Spleen (tissue), 11 donors: ENCODE measurements around the gene HOTAIR. TPM values are rescaled to one million over a fixed set of nuclear protein-coding genes. Genes with fewer than 3 reads are reported as not detected.
A peak's percentile ranks its signal among the peaks of the same experiment; 100 is the strongest.

ENCODE experiments used
- DNase-seq: peaks from one replicate; pipeline ENCODE4 v3.0.0-alpha.2; 2020
- H3K27ac ChIP-seq, 8 donors: fragments of 200-600 bp; sonication (generic) in 7 of 8; 1 replicate in 4 of 8; 2 replicates in 4 of 8; pipeline versions ENCODE4 v1.5.0 to v1.8.0; 2016 to 2021; ENCODE audit warnings: inconsistent platforms in 4 of 8, mild to moderate bottlenecking in 4 of 8, moderate library complexity in 1 of 8
- H3K27me3 ChIP-seq, 7 donors: fragments of 200-600 bp; sonication (generic) in 6 of 7; replicated peaks in 1 of 7; 1 replicate in 4 of 7; 2 replicates in 3 of 7; pipeline versions ENCODE4 v1.5.0 to v1.8.0; 2016 to 2021; ENCODE audit warnings: inconsistent platforms in 3 of 7, mild to moderate bottlenecking in 1 of 7
- H3K36me3 ChIP-seq, 6 donors: fragments of 200-600 bp; sonication (generic) in 5 of 6; 1 replicate in 4 of 6; 2 replicates in 2 of 6; pipeline versions ENCODE4 v1.5.0 to v1.8.0; 2016 to 2021; ENCODE audit warnings: inconsistent platforms in 2 of 6
- H3K4me1 ChIP-seq, 6 donors: fragments of 200-600 bp; sonication (generic) in 5 of 6; 1 replicate in 3 of 6; 2 replicates in 3 of 6; pipeline versions ENCODE4 v1.5.0 to v1.8.0; 2016 to 2021; ENCODE audit warnings: inconsistent platforms in 3 of 6
- H3K4me3 ChIP-seq, 8 donors: fragments of 200-600 bp; sonication (generic) in 7 of 8; 1 replicate in 4 of 8; 2 replicates in 4 of 8; pipeline versions ENCODE4 v1.5.0 to v1.8.0; 2016 to 2021; ENCODE audit warnings: inconsistent platforms in 4 of 8, mild to moderate bottlenecking in 4 of 8, moderate library complexity in 2 of 8
- H3K9me3 ChIP-seq, 8 donors: fragments of 200-600 bp; sonication (generic) in 7 of 8; 1 replicate in 4 of 8; 2 replicates in 4 of 8; pipeline versions ENCODE4 v1.5.0 to v1.8.0; 2016 to 2021; ENCODE audit warnings: inconsistent platforms in 4 of 8
- CTCF ChIP-seq, 11 experiments: fragments of 200-600 bp in 7 of 11; fragments of 450-650 bp in 4 of 11; sonication (generic) in 4 of 11; IDR thresholded peaks in 8 of 11; conservative IDR thresholded peaks in 3 of 11; 1 replicate in 7 of 11; 2 replicates in 4 of 11; pipeline versions ENCODE4 v1.4.0 to v1.8.0; 2016 to 2021; ENCODE audit warnings: antibody characterized with exemption in 11 of 11, inconsistent platforms in 4 of 11, mild to moderate bottlenecking in 1 of 11
- POLR2A ChIP-seq, 3 donors: fragments of 450-650 bp; IDR thresholded peaks; one replicate each; pipeline ENCODE4 v1.5.1; 2017; ENCODE audit warnings: antibody characterized with exemption in 3 of 3, mild to moderate bottlenecking in 1 of 3
- POLR2AphosphoS5 ChIP-seq, 3 donors: sonication (generic); formaldehyde crosslinking; IDR thresholded peaks; one replicate each; pipeline ENCODE4 v1.5.1; 2017; ENCODE audit warnings: antibody characterized with exemption in 3 of 3
- WGBS, 5 donors: extraction: QIAGEN DNeasy Blood & Tissue Kit in 3 of 5; methylation state at CpG; one replicate each; pipeline versions ENCODE4 v1.1.5 to v1.1.7; 2013 to 2018; 5-methylcytosine and 5-hydroxymethylcytosine counted together
- intact Hi-C: fragments of 100-400 bp; cut with DNase I; formaldehyde crosslinking; loops from one replicate; pipeline ENCODE4 v1.15.0; 2023; ENCODE audit warnings: low total_unique reads
- polyA plus RNA-seq, 3 donors: library from polyadenylated mRNA; stranded (reverse); fragments of 200-250 nt; gene quantifications; one replicate each; pipeline ENCODE4 v1.2.1, GENCODE V29; 2013
- total RNA-seq, 7 donors: library from RNA; depleted of rRNA in 3 of 7; stranded (reverse); fragments of >200 nt in 3 of 7; fragmentation: NEBNext Ultra II Directional in 4 of 7; extraction: Animal tissue kit (Norgen Biotek cat#: 25700) in 4 of 7; gene quantifications; one replicate each; pipeline versions ENCODE4 v1.1.0 to v1.2.1, GENCODE V29; 2016 to 2021
- donor health status: healthy with polysubstance abuse.
- donor health status: DM: no; HTN: no; CAD: no; lungs with moderate emphysema.
- donor health status: DM: no; HTN: no; CAD: no.
- donor health status: Bipolar disorder and iron deficiency.
- donor health status: healthy.
- donor health status: DM: no; HTN: no; CAD: no.
- donor health status: DM: yes; HTN: yes; CAD: no.

Gene HOTAIR
- total and polyA plus RNA-seq, 10 donors: not detected

GRCh38 chr12:53955036-53955775 is 19.5 kb downstream of the HOTAIR start:
- H3K4me3 ChIP-seq: peak overlapping the region in 1 of 8 donors; percentile 16
- no peak overlapping the region for H3K27ac ChIP-seq
- H3K4me1 ChIP-seq: peaks cover 0 to 54% (median 16%) of the 10 kb centered on the region in 6 donors
- no peak for DNase-seq
- peaks cover 44 to 100% (median 100%) of the 10 kb centered on the region in 7 donors for H3K27me3 ChIP-seq
- TF ChIP-seq POLR2A (IDR thresholded peaks at IDR 0.05) (no peak), CTCF (IDR thresholded peaks at IDR 0.05 in 8 of 11, conservative IDR thresholded peaks at IDR 0.05 in 3 of 11) (no peak), POLR2AphosphoS5 (IDR thresholded peaks at IDR 0.05) (no peak)
- WGBS, 5 donors: 6 to 15% (median 9%) methylated on average over 13 to 86 of the region's 86 CpGs
- peaks cover 0 to 7% (median 0%) of the 10 kb centered on the region in 8 donors for H3K9me3 ChIP-seq
- no peaks in the 10 kb centered on the region for H3K36me3 ChIP-seq
- intact Hi-C loops: no loop called here

DNA sequence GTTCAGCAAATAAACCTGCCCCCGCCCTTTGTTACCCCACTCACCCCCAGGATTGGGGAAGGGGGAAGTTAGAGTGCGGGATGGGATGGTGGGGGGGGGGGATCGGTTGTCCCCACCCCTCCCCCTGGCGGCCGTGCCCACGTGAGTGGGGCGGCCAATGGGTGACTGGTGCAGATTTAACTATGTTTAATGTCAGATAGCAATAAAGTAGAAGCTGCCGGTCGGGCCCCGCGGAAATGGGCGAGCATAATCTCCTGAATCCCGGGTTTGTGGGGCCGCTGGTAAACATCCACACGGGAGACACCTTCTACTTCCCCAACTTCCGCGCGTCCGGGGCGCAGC is 20.1 kb downstream of the HOTAIR start, which contains the start of gene HOXC12:
Gene HOXC12 (plus strand): TSS at position 210 of the 342 bp plus-strand sequence. CDS start 27 bp downstream, at position 237.
- H3K27ac ChIP-seq: no peak within 1 kb of the TSS
- peaks cover 40 to 100% (median 100%) of the 10 kb centered on the region in 7 donors for H3K27me3 ChIP-seq
- peaks cover 0 to 54% (median 16%) of the 10 kb centered on the region in 6 donors for H3K4me1 ChIP-seq
- peaks cover 0 to 7% (median 0%) of the 10 kb centered on the region in 8 donors for H3K9me3 ChIP-seq
- DNase-seq: no peak
- H3K4me3 ChIP-seq: peak within 1 kb of the TSS in 1 of 8 donors; percentile 16
- WGBS, 5 donors: 4 to 8% (median 6%) methylated on average over 19 to 20 of the region's 20 CpGs
- H3K36me3 ChIP-seq: no peaks in the 10 kb centered on the region
- TF ChIP-seq POLR2A (IDR thresholded peaks at IDR 0.05): no peak
- no peak for TF ChIP-seq CTCF (IDR thresholded peaks at IDR 0.05 in 8 of 11, conservative IDR thresholded peaks at IDR 0.05 in 3 of 11)
- no peak for TF ChIP-seq POLR2AphosphoS5 (IDR thresholded peaks at IDR 0.05)
- intact Hi-C loops: no loop called here

DNA sequence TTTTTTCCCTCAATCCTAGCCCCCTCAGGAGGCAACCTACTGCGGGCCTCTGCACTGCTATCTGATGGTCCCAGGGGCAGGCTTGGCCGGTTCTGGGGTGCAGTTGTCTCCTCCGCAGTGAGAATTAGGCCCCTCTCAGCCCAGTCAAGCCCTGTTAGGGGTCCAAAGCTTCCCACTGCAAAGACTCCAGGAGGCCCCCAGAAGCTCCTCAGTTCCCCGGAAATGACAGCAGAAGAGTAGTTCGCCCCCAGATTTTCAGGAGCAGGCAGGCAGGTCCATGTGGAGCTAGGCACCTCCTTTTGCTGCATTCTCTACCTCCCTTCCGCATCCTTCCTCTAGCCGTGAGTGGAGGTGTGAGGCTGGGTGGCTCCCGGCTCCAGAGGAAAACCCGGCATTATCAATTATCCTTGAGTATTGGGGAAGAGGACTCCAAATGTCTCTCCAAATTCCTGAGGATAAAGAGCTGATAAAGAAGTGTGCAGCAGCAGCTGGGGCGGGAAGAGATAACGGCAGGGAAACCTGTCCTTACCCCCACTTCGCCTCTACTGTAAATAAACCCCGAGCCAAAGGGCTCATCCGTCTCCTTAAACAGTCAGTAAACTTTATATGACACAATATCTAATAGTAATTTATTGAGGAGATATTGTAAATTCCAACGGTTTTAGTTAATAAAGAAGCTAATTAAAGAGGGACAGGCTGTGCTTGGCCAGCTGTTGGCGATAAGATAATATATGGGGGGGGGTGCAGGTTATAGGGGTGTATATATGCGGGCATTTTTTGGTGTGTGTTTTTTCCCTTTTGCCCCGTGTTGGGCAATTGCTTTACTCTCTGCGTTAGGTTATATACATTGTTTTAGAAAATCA is 20.7 kb downstream of the HOTAIR start:
- Histone ChIP-seq H3K27me3 (peaks cover 41 to 100% (median 100%) of the 10 kb centered on the region in 7 donors), H3K4me1 (peaks cover 0 to 54% (median 16%) of the 10 kb centered on the region in 6 donors), H3K4me3 (peak overlapping the region in 1 of 8 donors; percentile 16), H3K36me3 (no peaks in the 10 kb centered on the region), H3K9me3 (peaks cover 0 to 7% (median 0%) of the 10 kb centered on the region in 8 donors), H3K27ac (no peak overlapping the region)
- DNase-seq: no peak
- WGBS, 5 donors: 6 to 9% (median 8%) methylated on average over 19 of the region's 19 CpGs
- no peak for TF ChIP-seq CTCF (IDR thresholded peaks at IDR 0.05 in 8 of 11, conservative IDR thresholded peaks at IDR 0.05 in 3 of 11)
- no peak for TF ChIP-seq POLR2A (IDR thresholded peaks at IDR 0.05)
- no peak for TF ChIP-seq POLR2AphosphoS5 (IDR thresholded peaks at IDR 0.05)
- intact Hi-C loops: no loop called here
